ENCODE results near the gene TCAP. TPM values are rescaled to one million over a fixed set of nuclear protein-coding genes. Genes with fewer than 3 reads are reported as not detected.

TCAP gene
- total RNA-seq, 1 donor from 2014 or later = 1.3 TPM

DNA sequence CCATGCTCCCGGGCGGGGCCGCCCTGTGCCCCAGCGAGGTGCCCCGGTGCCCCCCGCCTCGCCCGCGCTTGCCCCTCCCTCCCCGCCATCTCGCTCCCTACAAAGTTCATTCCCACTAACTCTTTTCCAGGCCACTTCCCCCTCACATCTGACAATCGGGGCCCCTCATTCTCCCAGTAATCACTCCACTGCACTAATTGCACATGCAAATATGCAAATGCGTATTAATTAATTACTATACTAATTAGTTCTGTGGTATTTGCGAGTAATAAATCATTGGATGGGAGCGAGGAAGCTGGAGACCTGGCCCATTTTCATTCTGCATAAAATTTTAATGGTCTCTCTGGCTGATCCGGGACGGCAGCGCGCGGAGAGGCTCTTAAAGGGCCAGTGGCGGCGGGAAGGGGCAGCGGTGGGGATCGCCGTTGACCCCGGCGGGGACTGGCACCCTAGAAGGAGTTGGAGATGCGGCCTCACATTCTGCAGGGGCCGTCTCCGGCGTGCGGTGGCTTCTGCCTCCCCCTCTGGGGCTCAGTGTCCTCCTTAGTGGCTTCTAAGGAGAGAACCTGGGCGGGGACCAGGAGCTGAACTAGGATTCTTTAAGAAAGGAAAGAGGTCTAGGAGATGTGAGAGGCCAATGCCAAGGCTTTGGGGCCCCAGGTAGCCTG lies 46.8 kb upstream of the TCAP start:
- no peak for DNase-seq (ENCODE audit: extremely low spot score, unreplicated experiment)
- Mint-ChIP-seq H3K4me3 (ENCODE audit: unreplicated experiment) (peak overlapping the region; percentile 81), H3K27ac (ENCODE audit: unreplicated experiment) (peak overlapping the region; percentile 67), H3K4me1 (ENCODE audit: unreplicated experiment) (peaks cover 10% of the 10 kb centered on the region), H3K9me3 (ENCODE audit: unreplicated experiment) (no peaks in the 10 kb centered on the region), H3K36me3 (ENCODE audit: unreplicated experiment) (no peaks in the 10 kb centered on the region), H3K27me3 (ENCODE audit: unreplicated experiment) (peaks cover 30% of the 10 kb centered on the region)
- TF ChIP-seq CTCF (IDR thresholded peaks at IDR 0.05) = no peak

- H3K27ac Mint-ChIP-seq (ENCODE audit: unreplicated experiment) = no peak overlapping the region
- H3K9me3 Mint-ChIP-seq (ENCODE audit: unreplicated experiment) = no peaks in the 10 kb centered on the region
- no peaks in the 10 kb centered on the region for H3K36me3 Mint-ChIP-seq (ENCODE audit: unreplicated experiment)
- peaks cover 11% of the 10 kb centered on the region for H3K4me1 Mint-ChIP-seq (ENCODE audit: unreplicated experiment)
- peaks cover 25% of the 10 kb centered on the region for H3K27me3 Mint-ChIP-seq (ENCODE audit: unreplicated experiment)
- DNase-seq (ENCODE audit: extremely low spot score, unreplicated experiment) = no peak
- TF ChIP-seq CTCF (IDR thresholded peaks at IDR 0.05) = no peak
- no peak overlapping the region for H3K4me3 Mint-ChIP-seq (ENCODE audit: unreplicated experiment)
These were observed 46.0 kb upstream of the TCAP start for GRCh38 chr17:39618956-39619785.

DNA sequence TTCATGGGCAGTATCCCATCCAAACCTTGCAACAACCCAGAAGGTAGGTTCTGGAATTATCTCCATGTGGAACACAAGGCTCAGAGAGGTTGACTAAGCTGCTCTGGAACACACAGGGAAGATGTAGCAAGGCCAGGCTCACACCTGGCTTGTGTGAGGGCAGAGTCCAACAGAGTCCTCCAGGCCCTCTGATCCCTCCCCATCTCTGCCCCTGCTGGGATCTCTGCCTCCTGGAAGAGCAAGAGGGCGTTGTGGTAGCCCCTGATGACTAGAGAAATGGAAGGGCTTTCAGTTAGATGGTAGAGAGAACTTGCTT lies 45.4 kb upstream of the TCAP start:
- H3K27me3 Mint-ChIP-seq (ENCODE audit: unreplicated experiment) = peaks cover 24% of the 10 kb centered on the region
- DNase-seq (ENCODE audit: extremely low spot score, unreplicated experiment) = no peak
- TF ChIP-seq CTCF (IDR thresholded peaks at IDR 0.05) = no peak
- no peaks in the 10 kb centered on the region for H3K36me3 Mint-ChIP-seq (ENCODE audit: unreplicated experiment)
- H3K27ac Mint-ChIP-seq (ENCODE audit: unreplicated experiment) = no peak overlapping the region
- H3K4me3 Mint-ChIP-seq (ENCODE audit: unreplicated experiment) = no peak overlapping the region
- no peaks in the 10 kb centered on the region for H3K9me3 Mint-ChIP-seq (ENCODE audit: unreplicated experiment)
- H3K4me1 Mint-ChIP-seq (ENCODE audit: unreplicated experiment) = peaks cover 11% of the 10 kb centered on the region

DNA sequence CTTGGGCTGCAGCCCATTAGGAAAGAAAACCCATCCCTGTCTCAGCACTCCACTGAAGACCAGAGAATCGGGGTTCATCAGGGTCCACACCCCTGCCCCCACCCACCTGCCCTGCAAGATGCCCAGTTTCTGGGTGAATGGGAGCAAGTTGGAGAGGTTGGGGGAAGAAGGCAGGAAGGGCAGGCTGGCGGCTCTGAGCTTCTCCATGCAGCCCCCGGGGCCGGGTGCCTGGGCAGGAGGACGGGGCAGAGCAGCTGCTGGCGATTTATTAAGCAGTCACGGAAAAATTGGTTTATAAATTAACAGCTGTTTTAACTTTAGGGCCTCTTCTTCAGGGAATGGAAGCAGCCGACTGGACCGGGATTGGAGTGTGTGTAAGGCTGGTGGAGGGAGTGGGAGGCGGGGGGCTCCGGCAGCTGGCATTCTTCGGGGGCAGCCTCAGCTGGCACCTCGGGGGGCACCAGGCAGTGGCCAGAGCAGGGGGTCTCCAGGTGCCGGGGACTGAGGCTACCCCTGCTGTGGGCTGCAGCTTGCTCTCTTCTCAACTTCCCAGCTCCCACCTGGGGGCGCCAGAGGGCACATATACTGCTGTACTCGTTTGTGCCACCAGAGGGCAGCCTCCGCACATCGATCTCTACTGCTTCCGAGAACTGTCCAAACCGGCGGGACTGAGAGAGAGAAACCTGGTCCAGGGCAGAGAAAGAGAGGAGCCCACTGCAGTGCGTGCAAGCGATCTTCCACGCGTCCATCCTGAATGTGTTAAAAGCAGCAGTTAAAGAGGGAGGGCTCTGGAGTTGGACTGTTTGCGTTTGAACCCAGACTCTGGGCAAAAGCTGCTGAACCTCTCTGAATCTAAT lies 43.4 kb upstream of the TCAP start:
- peak; percentile 100 for TF ChIP-seq CTCF (IDR thresholded peaks at IDR 0.05)
- H3K27me3 Mint-ChIP-seq (ENCODE audit: unreplicated experiment) = peaks cover 27% of the 10 kb centered on the region
- peak; percentile 96 for DNase-seq (ENCODE audit: extremely low spot score, unreplicated experiment)
- no peak overlapping the region for H3K4me3 Mint-ChIP-seq (ENCODE audit: unreplicated experiment)
- no peaks in the 10 kb centered on the region for H3K9me3 Mint-ChIP-seq (ENCODE audit: unreplicated experiment)
- H3K36me3 Mint-ChIP-seq (ENCODE audit: unreplicated experiment) = no peaks in the 10 kb centered on the region
- H3K27ac Mint-ChIP-seq (ENCODE audit: unreplicated experiment) = no peak overlapping the region
- H3K4me1 Mint-ChIP-seq (ENCODE audit: unreplicated experiment) = peaks cover 18% of the 10 kb centered on the region

Data from osteocyte (in vitro differentiated cells).